Cortex of kidney (tissue), 1 donor: ENCODE data around the gene CHL1.

ENCODE experiments used
- DNase-seq: peaks from one replicate; lab custom pipeline; 2025; lab: John Stamatoyannopoulos, UW

Gene CHL1, protein sequence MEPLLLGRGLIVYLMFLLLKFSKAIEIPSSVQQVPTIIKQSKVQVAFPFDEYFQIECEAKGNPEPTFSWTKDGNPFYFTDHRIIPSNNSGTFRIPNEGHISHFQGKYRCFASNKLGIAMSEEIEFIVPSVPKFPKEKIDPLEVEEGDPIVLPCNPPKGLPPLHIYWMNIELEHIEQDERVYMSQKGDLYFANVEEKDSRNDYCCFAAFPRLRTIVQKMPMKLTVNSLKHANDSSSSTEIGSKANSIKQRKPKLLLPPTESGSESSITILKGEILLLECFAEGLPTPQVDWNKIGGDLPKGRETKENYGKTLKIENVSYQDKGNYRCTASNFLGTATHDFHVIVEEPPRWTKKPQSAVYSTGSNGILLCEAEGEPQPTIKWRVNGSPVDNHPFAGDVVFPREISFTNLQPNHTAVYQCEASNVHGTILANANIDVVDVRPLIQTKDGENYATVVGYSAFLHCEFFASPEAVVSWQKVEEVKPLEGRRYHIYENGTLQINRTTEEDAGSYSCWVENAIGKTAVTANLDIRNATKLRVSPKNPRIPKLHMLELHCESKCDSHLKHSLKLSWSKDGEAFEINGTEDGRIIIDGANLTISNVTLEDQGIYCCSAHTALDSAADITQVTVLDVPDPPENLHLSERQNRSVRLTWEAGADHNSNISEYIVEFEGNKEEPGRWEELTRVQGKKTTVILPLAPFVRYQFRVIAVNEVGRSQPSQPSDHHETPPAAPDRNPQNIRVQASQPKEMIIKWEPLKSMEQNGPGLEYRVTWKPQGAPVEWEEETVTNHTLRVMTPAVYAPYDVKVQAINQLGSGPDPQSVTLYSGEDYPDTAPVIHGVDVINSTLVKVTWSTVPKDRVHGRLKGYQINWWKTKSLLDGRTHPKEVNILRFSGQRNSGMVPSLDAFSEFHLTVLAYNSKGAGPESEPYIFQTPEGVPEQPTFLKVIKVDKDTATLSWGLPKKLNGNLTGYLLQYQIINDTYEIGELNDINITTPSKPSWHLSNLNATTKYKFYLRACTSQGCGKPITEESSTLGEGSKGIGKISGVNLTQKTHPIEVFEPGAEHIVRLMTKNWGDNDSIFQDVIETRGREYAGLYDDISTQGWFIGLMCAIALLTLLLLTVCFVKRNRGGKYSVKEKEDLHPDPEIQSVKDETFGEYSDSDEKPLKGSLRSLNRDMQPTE (N-terminal part only)

DNA sequence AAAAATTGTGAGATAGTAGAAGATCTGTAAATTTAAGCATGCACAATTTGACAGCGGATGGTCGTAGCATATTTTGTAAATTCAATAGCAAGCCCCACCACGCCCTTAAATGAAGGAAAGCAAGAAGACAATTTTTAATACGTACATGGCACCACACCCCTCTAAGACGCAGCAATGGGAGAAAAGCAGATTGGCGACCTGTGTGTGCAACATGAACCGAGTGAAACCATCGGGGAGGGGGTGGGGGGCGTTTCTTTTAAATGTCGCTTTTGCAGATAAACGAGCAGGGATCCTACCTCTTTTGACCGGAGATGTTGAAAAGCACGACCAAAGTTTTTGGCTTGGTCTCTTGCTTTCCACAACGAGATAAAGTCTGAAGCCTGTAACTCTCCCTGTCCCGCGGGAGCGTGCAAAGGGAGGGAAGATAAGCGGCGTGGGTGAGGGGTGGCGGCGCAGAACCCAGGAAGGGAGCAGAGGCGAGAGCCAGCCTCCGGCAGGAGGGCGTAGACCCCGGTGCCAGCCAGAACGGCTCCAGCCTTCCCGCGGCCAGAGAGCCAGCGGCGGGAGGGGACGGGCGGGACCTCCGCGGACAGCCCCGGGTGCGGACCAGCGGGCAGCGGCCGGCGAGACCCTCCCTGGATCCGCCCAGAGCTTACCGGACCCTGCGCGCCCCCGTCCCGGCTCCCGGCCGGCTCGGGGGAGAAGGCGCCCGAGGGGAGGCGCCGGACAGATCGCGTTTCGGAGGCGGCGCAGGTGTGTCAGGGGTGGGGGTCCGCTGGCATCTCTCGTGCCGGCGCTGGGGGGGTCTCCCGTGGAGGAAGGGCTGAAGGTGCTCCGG is at the start of gene CHL1:
Gene CHL1 (plus strand): TSS at position 453 of the 838 bp plus-strand sequence. CDS start 123,014 bp downstream, outside the sequence.
- DNase-seq, result no peak

DNA sequence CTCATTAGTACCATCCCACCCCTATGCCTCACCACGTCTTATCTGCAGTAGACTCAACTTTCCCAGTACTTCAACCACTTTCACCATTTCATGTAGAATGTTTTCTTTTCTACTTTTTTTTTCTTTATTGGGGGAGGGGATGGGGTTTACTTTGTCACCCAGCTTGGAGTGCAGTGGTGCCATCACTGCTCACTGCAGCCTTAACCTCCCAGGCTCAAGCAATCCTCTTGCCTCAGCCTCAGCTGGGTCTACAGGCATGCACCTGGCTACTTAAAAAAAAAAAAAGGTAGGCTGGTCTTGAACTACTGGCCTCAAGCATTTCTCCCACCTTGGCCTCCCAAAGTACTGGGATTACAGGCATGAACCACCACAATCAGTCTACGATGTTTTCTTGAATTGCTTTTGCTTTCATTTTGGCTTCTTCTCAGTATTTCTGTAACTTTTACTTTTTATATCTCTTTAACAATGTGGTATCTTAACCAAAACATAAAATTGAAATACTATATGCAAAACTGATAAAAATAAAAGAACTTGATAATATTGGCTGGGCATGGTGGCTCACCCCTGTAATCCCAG is 44.9 kb upstream of the CHL1 start:
- no peak for DNase-seq

DNA sequence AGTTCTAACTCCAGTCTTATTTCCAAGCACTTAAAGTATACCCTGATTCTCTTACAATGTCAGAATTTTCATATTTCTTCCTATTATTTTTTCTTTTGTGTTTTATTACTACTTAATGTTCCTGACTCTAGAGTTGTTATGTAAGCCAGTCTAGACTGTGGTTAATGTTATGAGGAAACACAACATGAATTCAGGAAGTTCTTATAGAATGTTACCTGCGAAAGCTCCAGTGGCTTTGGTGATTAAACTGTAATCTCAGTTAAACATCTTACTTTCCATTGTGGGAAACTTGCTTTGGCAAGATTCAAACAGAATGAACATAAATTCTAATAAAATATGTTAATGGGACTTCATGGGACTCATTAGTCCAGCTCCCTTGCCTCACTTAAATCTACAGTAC is 36.6 kb upstream of the CHL1 start:
- DNase-seq, result no peak

DNA sequence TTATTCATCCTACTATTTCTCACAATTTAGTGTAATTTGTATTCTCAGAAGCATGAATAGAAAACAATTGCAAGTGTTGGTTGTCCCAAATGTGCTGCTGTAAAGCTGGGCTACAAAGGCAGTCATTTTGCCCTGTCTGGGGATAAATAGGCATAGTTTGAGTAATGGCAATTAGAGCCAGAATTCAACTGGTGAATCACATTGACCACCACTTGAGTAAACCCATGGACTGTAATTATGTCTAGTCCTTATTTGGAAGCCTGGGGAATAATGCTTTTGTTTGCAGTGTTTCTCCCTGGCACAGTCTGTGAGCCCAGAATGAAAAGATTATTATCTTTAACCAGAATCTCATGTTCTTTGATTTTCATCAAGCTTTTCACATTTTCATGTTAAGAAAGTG is 30.5 kb upstream of the CHL1 start:
- no peak for DNase-seq

DNA sequence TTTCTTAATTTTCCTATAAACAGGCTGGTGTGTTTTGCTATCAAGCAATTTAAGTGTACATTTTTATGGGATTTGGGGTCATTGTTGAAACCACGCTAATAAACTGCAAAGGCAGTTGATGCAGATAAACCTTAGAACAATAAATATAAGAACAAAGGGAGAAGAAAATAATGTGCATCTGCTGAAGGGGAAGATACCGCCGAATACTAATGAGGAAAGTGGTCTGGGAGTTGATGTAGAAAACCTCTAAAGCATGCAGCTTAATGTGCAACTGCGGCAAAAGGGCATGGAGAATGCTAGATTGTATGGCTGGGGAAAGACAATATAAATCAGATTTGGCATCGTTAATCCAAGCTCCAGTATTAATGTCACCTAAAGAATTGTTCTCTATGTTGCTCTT is 29.8 kb upstream of the CHL1 start:
- no peak for DNase-seq

DNA sequence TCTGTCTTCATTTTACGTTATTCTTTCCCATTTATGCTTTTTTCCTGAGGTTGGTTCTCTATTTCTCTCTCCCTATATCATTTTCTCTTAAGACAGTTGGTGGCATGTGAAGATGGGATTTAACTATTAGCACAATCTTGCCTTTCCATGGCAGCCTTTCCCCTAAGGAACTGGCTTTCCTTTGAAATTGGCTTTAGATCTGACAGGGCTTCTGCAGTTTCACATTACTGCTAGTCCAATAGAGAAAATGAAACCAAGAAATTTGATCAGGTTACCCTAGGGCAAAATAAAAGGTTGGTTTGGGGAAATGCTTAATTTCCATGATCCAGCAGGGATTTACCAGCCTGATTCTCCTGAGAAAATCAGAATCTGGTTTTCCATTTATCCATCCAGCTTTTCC is 22.7 kb upstream of the CHL1 start:
- no peak for DNase-seq

DNA sequence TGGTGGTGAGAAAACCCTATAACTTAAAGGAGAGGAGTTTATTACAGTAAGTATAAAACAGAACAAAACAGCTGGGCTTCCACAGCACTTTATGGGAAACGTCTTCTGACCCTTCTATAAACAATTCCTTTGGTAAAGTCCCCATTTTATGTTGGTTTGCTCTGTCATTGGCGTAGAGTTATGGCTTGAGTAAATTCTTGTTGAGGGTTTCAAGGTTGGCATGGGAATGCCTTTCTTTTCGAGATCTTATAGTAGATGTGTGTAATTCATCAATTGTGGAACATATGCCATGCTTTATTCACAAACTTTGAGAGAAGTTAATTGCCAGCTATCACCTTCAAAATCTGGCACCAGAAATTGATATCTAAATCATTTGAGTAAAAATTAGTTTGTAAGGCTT is 11.6 kb upstream of the CHL1 start:
- no peak for DNase-seq

DNA sequence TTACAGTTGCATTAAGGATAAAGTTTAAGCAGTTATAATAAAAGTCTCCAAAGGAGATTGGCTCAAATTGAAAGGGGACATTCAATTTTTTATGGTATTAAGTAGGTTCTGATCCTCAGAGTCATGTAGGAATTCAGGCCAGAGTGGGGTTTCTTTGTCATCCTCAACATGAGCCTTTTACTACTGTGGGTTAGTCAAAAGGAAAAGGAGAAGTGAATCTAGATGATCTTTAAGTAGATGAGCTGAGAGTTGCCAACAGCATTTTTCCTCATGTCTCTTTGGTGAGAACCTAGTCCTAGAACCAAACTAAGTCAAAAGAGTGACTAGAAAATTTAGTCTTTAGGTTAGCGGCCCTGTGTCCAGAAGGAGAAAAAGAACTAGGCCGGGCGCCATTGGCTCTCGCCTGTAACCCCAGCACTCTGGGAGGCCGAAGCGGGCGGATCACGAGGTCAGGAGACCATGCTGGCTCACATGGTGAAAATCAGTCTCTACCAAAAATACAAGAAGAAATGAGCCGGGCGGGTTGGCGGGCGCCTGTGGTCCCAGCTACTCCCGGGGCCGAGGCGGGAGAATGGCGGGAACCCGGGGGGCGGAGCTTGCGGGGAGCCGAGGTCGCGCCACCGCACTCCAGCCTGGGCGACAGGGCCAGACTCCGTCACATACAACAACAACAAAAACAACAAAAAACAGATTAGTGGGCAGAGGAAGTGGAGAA is 4.2 kb upstream of the CHL1 start:
- no peak for DNase-seq

DNA sequence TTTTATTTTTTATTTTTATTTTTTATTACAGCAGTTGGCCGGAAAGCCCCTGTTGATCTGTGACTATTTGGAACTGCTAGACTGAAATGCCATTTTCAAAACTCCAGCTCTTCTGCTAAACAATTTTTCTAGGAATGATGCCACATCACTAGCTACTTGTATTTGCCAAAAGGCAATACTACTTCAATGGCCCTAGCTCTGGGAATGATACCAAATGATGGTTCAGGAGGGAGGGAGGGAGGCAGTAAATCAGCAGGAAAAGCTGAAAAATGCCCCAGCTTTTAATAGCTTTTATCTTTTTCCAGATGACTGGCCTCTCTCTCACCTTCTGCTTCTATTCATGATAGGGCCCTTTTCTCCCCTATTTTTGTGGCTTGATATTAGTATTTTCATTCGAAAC is 2.6 kb upstream of the CHL1 start:
- DNase-seq, result no peak

DNA sequence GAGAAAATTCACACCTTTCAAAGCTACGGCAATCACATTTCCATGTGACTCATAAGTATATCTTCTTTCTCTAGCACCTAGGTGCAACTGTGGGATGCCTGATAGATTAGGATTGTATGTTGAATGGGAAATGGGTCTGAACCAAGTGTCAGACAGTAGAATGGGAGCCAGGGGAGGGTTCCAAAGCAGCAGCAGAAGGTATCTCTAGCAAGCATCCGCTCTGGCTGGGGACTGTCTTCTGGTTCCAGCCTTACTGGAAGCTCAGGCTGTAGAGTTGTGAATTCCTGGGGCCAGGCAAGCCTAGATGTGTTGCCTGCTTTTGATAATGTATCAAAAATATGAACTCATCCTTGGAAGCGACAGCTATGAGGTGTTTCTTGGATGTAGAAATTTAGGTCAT is 2.1 kb upstream of the CHL1 start:
- DNase-seq, result no peak

DNA sequence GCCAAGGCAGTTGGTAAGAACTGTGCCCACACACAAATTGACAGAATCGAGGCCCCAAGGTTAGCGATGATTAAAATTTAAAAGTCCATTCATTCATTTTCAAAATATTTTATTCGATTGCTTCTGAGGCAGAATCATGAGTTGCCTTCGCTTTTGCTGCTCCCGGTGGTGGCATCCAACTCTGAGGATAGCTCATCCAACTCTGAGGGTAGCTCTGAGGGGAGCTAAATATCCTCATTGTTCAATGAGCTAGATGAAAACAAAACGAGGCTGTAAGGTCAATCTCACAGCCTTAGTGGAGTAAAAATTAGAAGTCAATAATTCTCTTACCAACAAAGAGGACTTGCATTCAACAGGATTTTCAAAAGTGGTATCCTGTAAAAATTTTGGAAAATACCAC is 897 bp upstream of the CHL1 start:
- no peak for DNase-seq

DNA sequence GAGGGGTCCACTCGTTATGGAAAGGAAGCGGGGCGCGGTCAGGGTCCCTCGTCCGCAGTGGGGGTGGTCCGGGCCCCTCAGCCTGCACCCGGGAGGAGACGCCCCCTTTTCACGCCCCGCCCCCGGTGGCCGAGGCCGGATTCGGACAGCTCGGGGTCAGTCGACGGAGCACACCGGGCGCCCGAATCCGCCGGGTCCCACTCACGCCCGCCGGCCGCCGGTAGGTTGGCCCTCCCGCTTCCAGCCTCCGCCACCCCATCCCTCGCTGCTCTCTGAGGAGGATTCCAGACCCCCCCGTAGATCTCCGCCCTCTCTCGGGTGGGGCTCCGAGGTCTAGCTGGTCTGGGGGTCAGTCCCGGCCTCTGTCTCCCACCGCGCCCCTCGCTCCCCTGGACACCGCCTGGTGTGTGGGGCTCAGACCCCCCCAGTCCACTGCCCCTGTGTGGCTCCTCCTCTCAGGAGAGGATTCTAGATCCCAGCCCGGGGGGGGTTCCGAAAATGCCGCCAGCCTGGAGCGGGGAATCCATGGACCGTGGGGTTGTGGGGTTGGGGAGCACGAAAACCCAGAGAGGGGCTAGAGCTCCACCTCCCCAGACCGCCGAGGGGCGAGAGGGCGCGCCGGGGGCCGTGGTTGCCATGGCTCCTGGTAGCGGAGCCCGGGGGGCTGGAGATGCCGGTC is 725 bp downstream of the CHL1 start:
- DNase-seq, result no peak

DNA sequence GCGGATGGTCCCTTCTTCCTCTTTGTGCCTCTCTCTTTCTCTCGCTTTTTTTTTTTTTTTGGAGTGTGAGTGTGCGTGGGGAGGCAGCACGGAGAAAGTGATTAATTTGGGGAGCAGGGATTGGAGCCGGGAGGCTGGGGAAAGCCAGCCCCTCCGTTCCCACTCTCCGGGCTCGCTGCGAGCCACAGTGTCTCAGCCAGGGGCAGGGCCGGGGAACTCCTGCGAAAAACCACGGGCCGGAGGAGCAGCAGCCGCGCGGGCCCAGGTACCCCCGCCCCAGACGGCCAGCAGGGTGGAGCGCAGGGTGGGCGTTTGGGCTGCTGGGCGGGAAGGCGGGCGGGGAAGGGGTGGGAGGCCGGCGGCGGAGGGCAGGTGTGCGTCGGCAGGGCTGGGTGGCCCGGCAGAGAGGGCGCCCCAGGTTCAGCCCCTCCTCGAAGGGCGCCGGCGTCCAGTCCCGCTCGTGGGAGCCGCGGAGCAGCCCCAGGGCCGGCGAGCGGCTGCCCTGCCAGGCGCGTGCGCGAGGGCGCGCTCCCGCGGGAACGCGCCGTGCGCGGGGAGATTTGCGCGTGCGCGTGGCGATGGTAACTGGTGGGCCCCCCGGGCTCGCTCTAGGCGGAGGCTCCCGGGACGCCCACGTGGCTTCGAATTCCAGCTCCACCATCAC is 1.4 kb downstream of the CHL1 start:
- no peak for DNase-seq

DNA sequence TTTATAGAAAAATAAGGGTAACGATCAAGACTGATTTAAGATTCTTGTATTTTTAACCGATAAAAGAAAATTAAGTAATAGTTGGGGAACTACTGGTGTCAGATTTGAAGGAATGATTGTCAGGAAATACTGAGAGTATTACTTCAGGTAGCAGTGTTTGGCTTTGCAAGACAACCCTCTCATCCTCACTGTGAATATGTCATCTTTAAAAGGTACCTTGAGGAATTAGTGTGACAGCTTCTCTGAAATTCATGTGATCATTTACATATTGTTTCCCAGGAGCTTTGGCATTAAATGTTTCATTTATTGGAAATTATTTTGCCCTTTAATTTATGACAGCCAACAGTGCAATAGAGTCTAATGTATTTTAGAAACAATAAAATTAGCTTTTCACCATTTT is 3.3 kb downstream of the CHL1 start:
- no peak for DNase-seq

DNA sequence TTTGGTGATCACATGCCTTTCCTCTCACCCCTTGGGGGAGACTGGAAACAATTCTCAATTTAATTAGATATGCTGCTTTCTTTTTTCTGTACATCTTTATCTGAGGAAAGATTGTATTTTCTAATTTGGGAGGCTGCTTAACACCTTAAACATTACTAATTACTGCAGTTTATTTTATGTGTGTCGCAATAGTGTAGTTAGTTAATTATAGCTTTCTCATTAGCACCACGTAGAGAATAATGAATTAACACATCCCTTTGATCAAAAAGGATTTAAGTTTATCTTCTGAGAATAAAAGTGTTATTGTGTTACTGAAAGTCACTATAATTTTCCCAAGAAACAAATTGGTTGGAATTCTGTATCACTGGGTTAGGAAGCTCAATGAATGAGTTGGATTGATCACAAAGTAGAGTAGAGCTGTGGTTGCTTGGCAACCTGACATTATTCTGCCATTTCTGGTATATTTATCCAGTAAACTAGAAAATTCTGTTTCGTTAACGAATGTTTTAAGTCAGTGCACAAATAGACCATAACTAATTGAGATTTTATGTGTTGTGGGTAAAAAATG is 4.3 kb downstream of the CHL1 start:
- no peak for DNase-seq

DNA sequence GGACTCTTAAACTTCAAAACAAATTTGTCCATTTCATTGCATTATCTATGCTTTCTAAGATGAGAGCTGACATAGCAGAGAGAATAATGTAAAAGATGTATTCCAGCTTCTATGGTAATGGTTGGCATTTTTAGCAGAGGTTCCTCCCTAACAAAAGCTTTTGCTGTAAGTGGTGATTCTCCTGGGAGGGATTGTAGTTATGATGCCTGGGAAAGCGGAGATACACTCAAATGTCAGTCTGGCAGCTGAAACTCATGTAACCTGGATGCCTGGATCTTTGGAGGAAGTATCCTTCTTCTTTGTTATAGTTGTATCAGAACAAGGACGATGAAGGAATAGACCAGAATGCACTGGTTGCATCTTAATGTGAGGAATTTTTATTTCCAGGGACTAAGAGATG is 7.5 kb downstream of the CHL1 start:
- no peak for DNase-seq

DNA sequence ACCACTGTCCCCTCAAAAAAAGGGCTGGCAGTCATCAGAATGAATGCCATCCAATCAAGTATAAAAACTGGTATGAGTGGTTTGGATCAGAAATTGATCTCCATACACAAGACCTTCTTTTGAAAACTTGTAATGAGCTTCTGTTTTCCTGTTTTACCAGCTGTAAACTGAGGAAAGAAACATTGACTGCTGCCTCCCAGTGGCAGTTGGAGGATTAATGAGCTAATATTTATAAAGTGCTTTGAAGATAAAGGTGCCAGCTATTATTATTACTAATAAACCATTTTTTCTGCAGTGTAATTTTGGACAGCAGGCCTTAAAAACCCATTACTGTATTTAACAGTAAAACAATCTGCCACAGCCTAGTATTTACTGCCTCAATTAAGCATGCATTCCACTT is 11.4 kb downstream of the CHL1 start:
- DNase-seq, result no peak

DNA sequence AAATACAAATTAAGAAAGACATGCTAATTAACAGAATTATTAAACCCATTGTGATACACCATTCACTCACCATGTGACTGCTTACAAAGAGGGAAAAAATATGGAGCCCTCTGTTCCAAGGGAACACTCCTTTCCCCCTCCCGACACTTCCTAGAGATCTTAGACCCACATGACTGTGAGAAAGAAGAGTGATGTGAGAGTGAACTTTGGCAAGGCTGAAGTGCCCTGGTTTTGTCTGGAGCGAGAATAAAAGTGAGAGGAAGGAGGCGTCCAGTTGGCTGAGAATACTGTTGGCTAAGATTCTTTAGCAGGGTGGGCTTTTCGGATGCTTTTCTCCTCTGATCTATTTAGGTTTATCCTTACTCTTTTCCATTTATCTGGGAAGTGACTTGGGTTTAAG is 14.1 kb downstream of the CHL1 start:
- DNase-seq, result no peak

DNA sequence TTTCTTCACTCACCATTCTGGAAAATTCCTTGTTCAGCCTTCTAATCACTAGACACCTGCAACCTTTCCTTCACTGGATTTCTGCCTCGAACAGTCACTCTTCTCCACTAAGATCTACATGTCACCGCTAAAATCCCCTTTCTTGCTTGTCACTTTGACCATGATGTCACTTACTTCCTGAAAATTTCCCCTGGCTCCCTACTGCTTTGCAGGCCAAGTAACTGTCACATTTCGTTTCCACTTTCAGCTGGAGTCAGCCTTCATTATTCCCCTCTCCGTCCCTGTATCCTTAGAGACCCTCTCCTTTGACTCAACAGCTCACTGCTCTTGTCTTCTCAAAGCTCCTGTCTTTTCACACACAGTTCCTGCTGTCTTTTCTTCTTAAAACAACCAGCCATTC is 15.9 kb downstream of the CHL1 start:
- no peak for DNase-seq
